ENCODE measurements around the gene ZNF827. TPM values are rescaled to one million over a fixed set of nuclear protein-coding genes. Genes with fewer than 3 reads are reported as not detected.

The ZNF827 gene
- total RNA-seq, 1 donor = 10.7 TPM

DNA sequence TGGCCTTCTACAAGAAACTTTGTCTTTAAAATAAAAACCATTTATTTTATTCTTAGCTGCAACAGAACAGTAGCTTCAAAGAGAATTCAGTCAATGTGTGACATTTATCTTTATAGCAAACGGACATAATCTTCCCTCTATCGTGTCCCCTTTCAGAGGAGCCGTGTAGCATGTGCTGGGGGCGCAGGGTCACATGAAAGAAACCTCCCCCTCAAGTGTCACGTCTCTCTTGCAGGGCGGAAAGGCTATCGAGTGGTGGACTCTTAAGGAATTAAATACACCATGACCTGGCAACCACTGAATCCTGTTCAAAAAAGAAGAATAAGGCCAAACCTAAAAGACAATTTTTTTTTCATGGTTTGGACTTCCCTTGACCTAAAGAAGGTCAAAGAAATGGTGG lies 40.2 kb downstream of the ZNF827 start:
- TF ChIP-seq, protein P1, sequence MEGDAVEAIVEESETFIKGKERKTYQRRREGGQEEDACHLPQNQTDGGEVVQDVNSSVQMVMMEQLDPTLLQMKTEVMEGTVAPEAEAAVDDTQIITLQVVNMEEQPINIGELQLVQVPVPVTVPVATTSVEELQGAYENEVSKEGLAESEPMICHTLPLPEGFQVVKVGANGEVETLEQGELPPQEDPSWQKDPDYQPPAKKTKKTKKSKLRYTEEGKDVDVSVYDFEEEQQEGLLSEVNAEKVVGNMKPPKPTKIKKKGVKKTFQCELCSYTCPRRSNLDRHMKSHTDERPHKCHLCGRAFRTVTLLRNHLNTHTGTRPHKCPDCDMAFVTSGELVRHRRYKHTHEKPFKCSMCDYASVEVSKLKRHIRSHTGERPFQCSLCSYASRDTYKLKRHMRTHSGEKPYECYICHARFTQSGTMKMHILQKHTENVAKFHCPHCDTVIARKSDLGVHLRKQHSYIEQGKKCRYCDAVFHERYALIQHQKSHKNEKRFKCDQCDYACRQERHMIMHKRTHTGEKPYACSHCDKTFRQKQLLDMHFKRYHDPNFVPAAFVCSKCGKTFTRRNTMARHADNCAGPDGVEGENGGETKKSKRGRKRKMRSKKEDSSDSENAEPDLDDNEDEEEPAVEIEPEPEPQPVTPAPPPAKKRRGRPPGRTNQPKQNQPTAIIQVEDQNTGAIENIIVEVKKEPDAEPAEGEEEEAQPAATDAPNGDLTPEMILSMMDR (IDR thresholded peaks at IDR 0.05; ENCODE audit: insufficient read depth, low read length) = no peak
- no peak for DNase-seq (ENCODE audit: low read depth)
- H3K4me3 ChIP-seq (ENCODE audit: low read depth, low read length) = no peak overlapping the region

DNA sequence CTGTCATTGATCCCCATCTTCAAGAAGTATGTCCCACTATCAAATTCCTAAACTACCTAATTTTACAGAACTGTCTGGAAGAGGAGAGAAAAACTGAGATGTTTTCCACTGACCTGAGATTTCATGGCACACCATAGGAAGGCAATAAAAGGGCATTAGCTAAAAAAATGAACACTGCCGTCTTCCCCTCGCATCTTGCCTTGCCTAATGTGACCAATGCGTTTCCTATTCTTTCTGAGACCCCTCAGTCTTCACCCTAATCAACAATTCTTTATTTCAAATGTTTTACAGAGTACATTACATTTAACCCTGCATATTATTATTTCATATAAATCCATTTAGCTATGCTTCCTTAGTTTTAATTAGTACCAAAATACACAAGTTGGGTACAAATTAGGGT lies 43.6 kb downstream of the ZNF827 start:
- TF ChIP-seq, protein P1 (IDR thresholded peaks at IDR 0.05; ENCODE audit: insufficient read depth, low read length) = no peak
- no peak overlapping the region for H3K4me3 ChIP-seq (ENCODE audit: low read depth, low read length)
- no peak for DNase-seq (ENCODE audit: low read depth)

DNA sequence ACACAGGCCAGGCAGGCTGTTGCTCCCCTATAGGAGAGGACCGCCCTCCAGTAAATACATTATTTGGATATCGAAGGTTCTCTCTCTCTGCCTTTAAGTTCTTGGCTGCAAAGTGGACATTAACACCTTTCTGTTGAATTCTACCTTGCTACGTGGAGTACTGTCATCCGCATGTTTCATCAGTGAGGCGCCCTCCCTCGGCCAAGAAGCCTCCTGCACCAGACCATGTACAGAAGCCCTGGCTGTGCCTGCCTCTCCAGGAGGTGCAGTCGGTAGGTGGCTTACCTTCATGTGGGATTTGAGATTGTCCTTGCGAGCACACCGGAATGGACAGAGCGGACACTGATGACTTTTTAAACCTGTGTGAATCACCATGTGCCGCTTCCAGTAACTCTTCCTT lies 46.7 kb downstream of the ZNF827 start:
- H3K4me3 ChIP-seq (ENCODE audit: low read depth, low read length) = no peak overlapping the region
- no peak for DNase-seq (ENCODE audit: low read depth)
- TF ChIP-seq, protein P1 (IDR thresholded peaks at IDR 0.05; ENCODE audit: insufficient read depth, low read length) = no peak

DNA sequence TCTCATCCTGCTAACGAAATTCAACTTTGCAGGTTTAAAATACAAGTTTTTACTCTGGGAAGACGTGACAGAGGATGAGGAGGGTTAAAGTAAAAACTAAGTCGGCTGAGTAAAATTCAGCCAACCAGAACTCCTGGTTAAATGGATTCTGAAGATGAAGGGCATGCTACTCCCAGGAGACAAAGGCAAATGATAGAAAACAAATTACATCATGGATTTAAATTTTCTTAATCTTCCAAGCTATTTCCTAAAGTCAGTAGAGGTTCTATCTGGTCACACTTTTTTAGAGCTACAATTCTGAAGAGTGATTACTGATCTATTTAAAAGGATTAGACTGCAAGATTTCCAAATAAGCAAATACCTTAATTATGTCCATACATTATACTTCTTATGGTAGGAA lies 47.9 kb downstream of the ZNF827 start:
- no peak for DNase-seq (ENCODE audit: low read depth)
- TF ChIP-seq, protein P1 (IDR thresholded peaks at IDR 0.05; ENCODE audit: insufficient read depth, low read length) = no peak
- no peak overlapping the region for H3K4me3 ChIP-seq (ENCODE audit: low read depth, low read length)

DNA sequence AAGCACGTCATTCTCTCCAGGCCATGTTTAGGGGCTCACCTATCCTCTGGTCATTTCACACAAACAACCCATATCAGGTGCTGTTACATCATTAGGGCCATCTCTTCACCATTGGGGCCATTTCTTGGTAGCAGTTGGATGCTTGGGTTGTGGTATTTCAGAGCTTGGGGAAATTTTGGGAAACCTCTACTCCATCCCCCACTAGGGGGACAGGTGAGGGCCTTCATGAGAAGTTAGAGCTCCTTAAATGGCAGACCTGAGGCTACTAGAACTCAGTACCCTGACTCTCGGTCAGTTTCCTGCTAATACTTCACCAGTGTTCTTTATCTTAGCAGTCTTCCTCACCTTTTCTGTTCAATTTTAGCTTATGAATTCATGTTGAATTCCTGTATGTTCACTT lies 50.2 kb downstream of the ZNF827 start:
- TF ChIP-seq, protein P1 (IDR thresholded peaks at IDR 0.05; ENCODE audit: insufficient read depth, low read length) = peak; percentile 31
- no peak for DNase-seq (ENCODE audit: low read depth)
- no peak overlapping the region for H3K4me3 ChIP-seq (ENCODE audit: low read depth, low read length)

DNA sequence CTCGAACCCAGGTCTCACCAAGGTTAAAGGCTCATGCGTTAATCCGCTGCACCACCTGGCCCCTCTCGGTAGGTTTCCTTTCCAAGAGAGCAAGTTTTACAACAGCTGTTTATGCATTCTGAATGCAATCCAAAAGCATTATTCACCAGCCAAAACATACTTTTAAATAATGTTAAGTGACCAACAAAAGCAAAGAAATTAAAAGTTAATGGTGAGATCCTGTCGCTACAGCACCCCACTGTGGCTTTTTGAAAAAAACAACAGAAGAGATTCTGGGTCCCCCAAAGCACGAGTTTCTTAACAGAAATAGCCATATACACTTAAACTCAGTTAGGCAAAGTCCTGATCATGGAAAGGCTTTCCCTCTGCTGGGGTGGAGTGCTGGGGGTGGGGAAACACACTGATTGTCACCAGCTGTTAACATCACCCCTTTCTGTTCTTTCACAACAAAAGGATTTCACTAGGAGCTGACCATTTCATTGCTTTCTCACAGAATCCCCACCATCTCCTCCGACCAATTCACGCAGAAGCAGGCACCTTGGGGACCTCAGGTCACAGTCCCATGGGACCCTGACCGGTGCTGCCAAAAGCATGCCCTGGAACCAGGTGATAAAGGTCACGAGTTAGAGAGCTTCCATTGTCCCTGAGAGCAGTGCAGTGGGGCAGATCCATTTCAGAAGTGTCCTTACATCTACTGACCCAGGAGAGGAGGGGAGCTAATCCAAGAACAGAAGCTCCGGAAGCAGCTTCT lies 51.2 kb downstream of the ZNF827 start:
- H3K4me3 ChIP-seq (ENCODE audit: low read depth, low read length) = no peak overlapping the region
- peak; percentile 89 for DNase-seq (ENCODE audit: low read depth)
- TF ChIP-seq, protein P1 (IDR thresholded peaks at IDR 0.05; ENCODE audit: insufficient read depth, low read length) = peak; percentile 19

DNA sequence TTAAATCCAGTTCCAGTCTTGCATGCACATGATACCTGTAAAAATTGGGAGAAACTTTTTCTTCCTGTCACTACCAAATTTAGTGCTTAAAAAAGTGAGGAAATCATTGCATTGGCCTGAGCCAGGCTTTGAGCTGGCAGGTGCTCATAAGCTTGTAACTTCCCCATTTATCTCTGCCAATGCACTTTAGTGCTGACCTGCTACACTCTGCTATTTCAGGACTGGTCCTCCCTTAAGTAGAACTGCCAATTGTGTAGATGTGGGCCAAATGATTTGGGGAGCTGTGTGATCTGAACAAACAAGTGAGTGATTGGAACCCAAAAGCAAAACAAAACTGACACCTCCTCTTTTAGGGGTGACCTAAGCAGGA lies 51.8 kb downstream of the ZNF827 start:
- TF ChIP-seq, protein P1 (IDR thresholded peaks at IDR 0.05; ENCODE audit: insufficient read depth, low read length) = no peak
- H3K4me3 ChIP-seq (ENCODE audit: low read depth, low read length) = no peak overlapping the region
- DNase-seq (ENCODE audit: low read depth) = no peak

Data from fibroblast of the aortic adventitia (primary cell).